Glutamatergic neuron (in vitro differentiated cells): Measurements from ENCODE around the gene MYO15B. TPM values are rescaled to one million over a fixed set of nuclear protein-coding genes. Genes with fewer than 3 reads are reported as not detected.
A peak's percentile ranks its signal among the peaks of the same experiment; 100 is the strongest.

Experiments used
- DNase-seq: peaks from one replicate; pipeline ENCODE4 v3.0.0; 2022
- H3K27ac Mint-ChIP-seq: one replicate; pipeline ENCODE4 v1.8.0; 2020; ENCODE audit warnings: mild to moderate bottlenecking, mixed read lengths, inconsistent platforms; ENCODE audit not compliant: unreplicated experiment
- H3K27me3 Mint-ChIP-seq: one replicate; pipeline ENCODE4 v1.8.0; 2020; ENCODE audit warnings: mild to moderate bottlenecking, moderate library complexity, mixed read lengths, inconsistent platforms; ENCODE audit not compliant: unreplicated experiment
- H3K36me3 Mint-ChIP-seq: one replicate; pipeline ENCODE4 v1.8.0; 2020; ENCODE audit warnings: mild to moderate bottlenecking, mixed read lengths, inconsistent platforms; ENCODE audit not compliant: unreplicated experiment
- H3K4me1 Mint-ChIP-seq: one replicate; pipeline ENCODE4 v1.8.0; 2020; ENCODE audit warnings: mild to moderate bottlenecking, low read depth, mixed read lengths, inconsistent platforms; ENCODE audit not compliant: unreplicated experiment
- H3K4me3 Mint-ChIP-seq: one replicate; pipeline ENCODE4 v1.8.0; 2020; ENCODE audit warnings: mild to moderate bottlenecking, mixed read lengths, inconsistent platforms; ENCODE audit not compliant: unreplicated experiment
- H3K9me3 Mint-ChIP-seq: one replicate; pipeline ENCODE4 v1.8.0; 2020; ENCODE audit warnings: mild to moderate bottlenecking, moderate library complexity, mixed read lengths, inconsistent platforms; ENCODE audit not compliant: unreplicated experiment
- CTCF ChIP-seq: fragments of 200-600 bp; sonication (generic); IDR thresholded peaks from one replicate; pipeline ENCODE4 v1.5.0; 2021; ENCODE audit not compliant: partially characterized antibody, unreplicated experiment
- total RNA-seq: library from RNA; stranded (reverse); fragmentation: NEBNext Ultra II Directional; extraction: Animal tissue kit (Norgen Biotek cat#: 25700); gene quantifications from one replicate; pipeline ENCODE4 v1.2.1, GENCODE V29; 2021; ENCODE audit not compliant: unreplicated experiment

MYO15B gene
- total RNA-seq, 1 donor from 2014 or later = 82.6 TPM

- H3K4me3 Mint-ChIP-seq = no peak overlapping the region
- H3K36me3 Mint-ChIP-seq = no peaks in the 10 kb centered on the region
- no peak for TF ChIP-seq CTCF
Measured at GRCh38 chr17:75624021-75624420, 36.4 kb downstream of the MYO15B start.

GRCh38 chr17:75624714-75625345, 37.2 kb downstream of the MYO15B start:
- Mint-ChIP-seq H3K4me1 (peaks cover 2% of the 10 kb centered on the region), H3K27me3 (peaks cover 4% of the 10 kb centered on the region), H3K9me3 (peaks cover 3% of the 10 kb centered on the region), H3K4me3 (no peak overlapping the region), H3K36me3 (no peaks in the 10 kb centered on the region), H3K27ac (no peak overlapping the region)
- no peak for DNase-seq
- no peak for TF ChIP-seq CTCF

More at GRCh38 chr17:75624021-75624420, 36.4 kb downstream of the MYO15B start:
- Mint-ChIP-seq H3K9me3 (peaks cover 3% of the 10 kb centered on the region), H3K27ac (no peak overlapping the region), H3K27me3 (peaks cover 4% of the 10 kb centered on the region), H3K4me1 (peaks cover 2% of the 10 kb centered on the region)
- no peak for DNase-seq

- H3K4me1 Mint-ChIP-seq = peaks cover 2% of the 10 kb centered on the region
- peaks cover 3% of the 10 kb centered on the region for H3K9me3 Mint-ChIP-seq
- H3K36me3 Mint-ChIP-seq = no peaks in the 10 kb centered on the region
- no peak overlapping the region for H3K27ac Mint-ChIP-seq
- DNase-seq = peak; percentile 72
- peaks cover 4% of the 10 kb centered on the region for H3K27me3 Mint-ChIP-seq
- no peak overlapping the region for H3K4me3 Mint-ChIP-seq
- peak; percentile 79 for TF ChIP-seq CTCF
Measured at GRCh38 chr17:75625813-75626486, 38.4 kb downstream of the MYO15B start.

GRCh38 chr17:75626496-75627038, 39.0 kb downstream of the MYO15B start:
- H3K4me3 Mint-ChIP-seq = no peak overlapping the region
- DNase-seq = no peak
- H3K36me3 Mint-ChIP-seq = no peaks in the 10 kb centered on the region
- no peak for TF ChIP-seq CTCF
- peaks cover 4% of the 10 kb centered on the region for H3K27me3 Mint-ChIP-seq
- peaks cover 3% of the 10 kb centered on the region for H3K9me3 Mint-ChIP-seq
- peaks cover 2% of the 10 kb centered on the region for H3K4me1 Mint-ChIP-seq
- H3K27ac Mint-ChIP-seq = no peak overlapping the region

- Mint-ChIP-seq H3K36me3 (no peaks in the 10 kb centered on the region), H3K4me1 (peaks cover 2% of the 10 kb centered on the region), H3K9me3 (peaks cover 2% of the 10 kb centered on the region), H3K27ac (no peak overlapping the region), H3K27me3 (peaks cover 4% of the 10 kb centered on the region), H3K4me3 (no peak overlapping the region)
- no peak for DNase-seq
- no peak for TF ChIP-seq CTCF
Measured at GRCh38 chr17:75627094-75627493, 39.5 kb downstream of the MYO15B start.
